Activated CD4-positive, alpha-beta T cell treated with anti-CD3 and anti-CD28 coated beads, Interleukin-2, amount 50 U/mL, for 16 hours (primary cell): Measurements from ENCODE around the gene HEY2.
"Not testable (repeated sequence)": the region's sequence is repeated elsewhere in the genome, so short reads cannot be mapped to it uniquely, and the experiment has no call there.

Source experiments
- DNase-seq: peaks from one replicate; pipeline ENCODE4 v3.0.0-alpha.2; 2020

The HEY2 gene

GRCh38 chr6:125797120-125797885 is 47.9 kb downstream of the HEY2 start:
- DNase-seq, result no peak

- DNase-seq, result no peak
These were observed 48.5 kb downstream of the HEY2 start for GRCh38 chr6:125797886-125798444.

GRCh38 chr6:125798734-125799508 is 49.5 kb downstream of the HEY2 start:
- no peak for DNase-seq

GRCh38 chr6:125802383-125802782 is 53.0 kb downstream of the HEY2 start:
- DNase-seq, result no peak

- DNase-seq, result peak; percentile 37
These were observed 53.5 kb downstream of the HEY2 start for GRCh38 chr6:125802943-125803377.

- DNase-seq, result peak; percentile 85
These were observed 54.8 kb downstream of the HEY2 start for GRCh38 chr6:125804264-125804663.

GRCh38 chr6:125804866-125805425 is 55.5 kb downstream of the HEY2 start:
- DNase-seq, result not testable (repeated sequence)

- no peak for DNase-seq
These were observed 57.4 kb downstream of the HEY2 start for GRCh38 chr6:125806813-125807212.

- DNase-seq, result peak; percentile 67
These were observed 57.9 kb downstream of the HEY2 start for GRCh38 chr6:125807293-125807692.

- DNase-seq, result no peak
These were observed 58.6 kb downstream of the HEY2 start for GRCh38 chr6:125808060-125808459.

- DNase-seq, result no peak
These were observed 59.2 kb downstream of the HEY2 start for GRCh38 chr6:125808591-125808990.

- DNase-seq, result no peak
These were observed 60.2 kb downstream of the HEY2 start for GRCh38 chr6:125809570-125810170.

GRCh38 chr6:125810445-125810844 is 61.0 kb downstream of the HEY2 start:
- DNase-seq, result no peak
